ENCODE data around the gene ANKRD9.

The ANKRD9 gene

DNA sequence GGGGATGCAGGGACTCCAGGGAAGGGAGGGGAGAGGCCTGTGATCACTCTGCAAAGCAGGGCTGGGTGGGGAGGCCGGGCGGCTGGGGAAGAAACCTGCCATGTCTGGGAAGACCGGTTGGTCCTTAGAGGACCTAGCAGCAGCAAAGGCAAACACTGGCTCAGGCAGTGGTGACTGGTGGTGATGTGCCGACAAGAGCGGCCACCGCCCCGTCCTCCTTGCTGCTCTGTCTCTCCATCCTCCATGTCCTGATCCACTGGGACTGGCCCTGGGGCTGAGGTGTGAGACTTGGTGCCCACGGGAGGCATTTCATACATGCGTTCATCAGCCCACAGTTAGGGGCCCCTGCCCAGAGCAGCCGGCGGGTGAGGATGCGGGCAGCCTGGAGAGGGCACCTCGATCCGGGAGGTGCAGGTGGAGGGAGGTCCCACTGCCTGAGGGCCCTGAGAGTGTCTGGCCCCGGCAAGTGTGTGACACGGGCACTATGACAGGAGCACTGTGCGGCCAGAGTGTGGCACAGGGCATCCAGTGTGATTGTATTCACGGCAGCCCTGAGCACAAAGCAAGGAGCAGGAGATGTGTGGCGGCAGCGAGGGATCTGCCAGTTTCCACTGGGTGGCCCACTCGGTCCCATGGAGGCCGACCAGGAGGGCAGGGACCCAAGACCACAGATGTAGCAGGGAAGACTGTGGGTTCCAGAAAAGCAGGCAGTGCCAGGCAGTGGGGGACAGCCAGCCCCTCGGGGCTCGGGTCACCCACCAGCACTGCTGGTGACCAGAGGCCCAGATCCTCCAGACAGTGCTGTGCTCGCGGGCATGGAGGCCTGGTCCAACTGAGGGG is 13.9 kb downstream of the ANKRD9 start:
- no peak for DNase-seq (ENCODE audit: low read depth)
- H3K4me3 ChIP-seq (ENCODE audit: low read depth, low read length) = no peak overlapping the region

DNA sequence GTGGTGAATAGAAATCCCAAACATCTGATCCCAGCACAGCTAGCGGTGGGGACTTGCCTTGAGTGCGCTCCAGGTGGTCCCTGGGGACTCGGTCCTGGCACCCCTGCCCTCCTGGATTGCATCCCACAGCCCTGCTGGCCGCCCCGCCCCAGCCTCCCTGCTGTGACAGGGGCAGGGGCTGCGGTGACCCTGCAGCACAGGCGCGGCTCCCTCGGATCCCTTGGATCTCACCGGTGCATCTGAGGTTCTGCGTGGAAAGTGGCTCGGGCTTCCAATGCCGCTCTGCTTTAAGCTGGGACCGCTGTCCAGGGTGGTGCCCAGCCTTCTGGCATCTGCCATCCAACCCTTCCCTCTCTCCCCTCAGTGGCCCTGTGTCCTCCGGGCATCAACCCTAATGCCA is 16.0 kb downstream of the ANKRD9 start:
- TF ChIP-seq, protein P1, sequence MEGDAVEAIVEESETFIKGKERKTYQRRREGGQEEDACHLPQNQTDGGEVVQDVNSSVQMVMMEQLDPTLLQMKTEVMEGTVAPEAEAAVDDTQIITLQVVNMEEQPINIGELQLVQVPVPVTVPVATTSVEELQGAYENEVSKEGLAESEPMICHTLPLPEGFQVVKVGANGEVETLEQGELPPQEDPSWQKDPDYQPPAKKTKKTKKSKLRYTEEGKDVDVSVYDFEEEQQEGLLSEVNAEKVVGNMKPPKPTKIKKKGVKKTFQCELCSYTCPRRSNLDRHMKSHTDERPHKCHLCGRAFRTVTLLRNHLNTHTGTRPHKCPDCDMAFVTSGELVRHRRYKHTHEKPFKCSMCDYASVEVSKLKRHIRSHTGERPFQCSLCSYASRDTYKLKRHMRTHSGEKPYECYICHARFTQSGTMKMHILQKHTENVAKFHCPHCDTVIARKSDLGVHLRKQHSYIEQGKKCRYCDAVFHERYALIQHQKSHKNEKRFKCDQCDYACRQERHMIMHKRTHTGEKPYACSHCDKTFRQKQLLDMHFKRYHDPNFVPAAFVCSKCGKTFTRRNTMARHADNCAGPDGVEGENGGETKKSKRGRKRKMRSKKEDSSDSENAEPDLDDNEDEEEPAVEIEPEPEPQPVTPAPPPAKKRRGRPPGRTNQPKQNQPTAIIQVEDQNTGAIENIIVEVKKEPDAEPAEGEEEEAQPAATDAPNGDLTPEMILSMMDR (IDR thresholded peaks at IDR 0.05; ENCODE audit: control insufficient read depth, extremely low read depth, insufficient read depth) = no peak
- no peak overlapping the region for H3K4me3 ChIP-seq (ENCODE audit: low read depth, low read length)
- no peak for DNase-seq (ENCODE audit: low read depth)

More for the DNA sequence above, 13.9 kb downstream of the ANKRD9 start:
- TF ChIP-seq, protein P1 (IDR thresholded peaks at IDR 0.05; ENCODE audit: control insufficient read depth, extremely low read depth, insufficient read depth) = no peak

DNA sequence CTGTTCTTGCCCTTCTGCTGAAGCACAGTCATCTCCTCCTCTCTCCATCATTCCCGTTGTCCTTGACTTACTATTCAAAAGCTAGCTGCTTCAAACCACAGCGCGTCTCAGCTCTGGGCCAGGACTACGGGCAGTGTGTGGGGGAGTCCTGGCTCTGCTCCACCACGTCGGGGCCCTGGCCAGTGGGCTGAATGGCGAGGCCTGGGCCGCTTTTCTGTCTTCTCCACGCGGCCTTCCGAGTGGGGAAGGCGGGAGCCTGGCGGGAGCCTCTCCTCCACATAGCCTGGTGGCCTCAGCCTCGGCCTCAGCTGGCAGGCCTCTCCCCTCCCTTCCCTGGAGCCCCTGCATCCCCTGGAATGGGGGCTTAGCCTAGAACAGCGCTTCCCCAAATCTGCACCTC is 16.5 kb downstream of the ANKRD9 start:
- TF ChIP-seq, protein P1 (IDR thresholded peaks at IDR 0.05; ENCODE audit: control insufficient read depth, extremely low read depth, insufficient read depth) = no peak
- no peak for DNase-seq (ENCODE audit: low read depth)
- H3K4me3 ChIP-seq (ENCODE audit: low read depth, low read length) = no peak overlapping the region

DNA sequence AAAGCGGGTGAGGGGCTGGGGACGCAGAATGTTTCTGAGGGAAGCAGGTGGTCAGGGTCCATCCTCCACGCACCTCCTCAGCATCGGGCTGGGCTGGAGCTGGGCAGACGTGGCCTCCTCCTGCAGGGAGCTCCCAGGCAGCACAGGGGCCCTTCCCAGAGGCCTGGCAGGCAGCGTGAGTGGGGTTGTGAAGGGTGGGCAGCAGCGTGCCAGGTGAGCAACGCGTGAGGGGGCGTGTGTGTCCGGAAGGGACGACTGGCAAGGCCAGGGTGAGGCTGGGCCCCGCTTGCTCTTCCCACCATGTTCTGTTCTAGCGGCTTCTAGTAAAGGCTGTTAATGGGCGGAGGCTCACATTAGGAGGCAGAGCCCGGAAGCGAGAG is 17.1 kb downstream of the ANKRD9 start:
- H3K4me3 ChIP-seq (ENCODE audit: low read depth, low read length) = no peak overlapping the region
- TF ChIP-seq, protein P1 (IDR thresholded peaks at IDR 0.05; ENCODE audit: control insufficient read depth, extremely low read depth, insufficient read depth) = no peak
- DNase-seq (ENCODE audit: low read depth) = no peak

DNA sequence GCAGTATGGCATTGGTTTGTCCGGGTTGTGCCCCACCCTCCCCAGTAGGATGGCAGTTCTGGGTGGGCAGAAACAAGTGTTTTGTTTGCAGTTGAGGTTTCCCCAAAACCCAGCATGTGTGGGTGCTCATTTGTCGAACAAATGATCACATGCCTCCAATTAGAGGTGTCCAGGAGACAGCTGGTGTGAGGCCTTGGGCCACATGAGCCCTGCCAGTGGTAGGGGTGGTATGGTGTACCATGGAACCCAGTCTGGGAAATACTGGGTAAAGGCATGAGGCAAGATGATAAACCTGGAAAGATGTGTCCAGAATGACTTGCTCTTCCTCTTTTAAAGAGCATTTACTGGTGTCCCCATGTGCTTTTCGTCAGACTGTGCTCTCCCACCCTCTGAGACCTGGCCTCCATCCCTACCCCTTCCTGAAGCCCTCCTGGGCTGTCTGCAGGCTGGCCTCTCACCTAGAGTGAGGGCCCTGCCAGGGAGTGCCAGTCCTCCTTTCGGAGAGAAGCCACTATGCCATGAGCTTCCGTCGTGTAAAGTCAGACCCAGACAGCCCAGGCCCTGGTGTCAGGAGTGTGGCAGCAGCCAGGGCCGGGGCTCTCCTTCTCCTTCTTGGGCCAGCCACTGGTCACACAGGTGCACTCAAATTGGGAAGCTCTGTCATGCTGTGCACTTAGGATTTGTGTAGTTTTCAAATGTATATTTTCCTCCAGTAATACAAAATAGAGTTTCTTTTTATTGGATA is 17.6 kb downstream of the ANKRD9 start:
- no peak for DNase-seq (ENCODE audit: low read depth)
- H3K4me3 ChIP-seq (ENCODE audit: low read depth, low read length) = no peak overlapping the region
- TF ChIP-seq, protein P1 (IDR thresholded peaks at IDR 0.05; ENCODE audit: control insufficient read depth, extremely low read depth, insufficient read depth) = no peak

DNA sequence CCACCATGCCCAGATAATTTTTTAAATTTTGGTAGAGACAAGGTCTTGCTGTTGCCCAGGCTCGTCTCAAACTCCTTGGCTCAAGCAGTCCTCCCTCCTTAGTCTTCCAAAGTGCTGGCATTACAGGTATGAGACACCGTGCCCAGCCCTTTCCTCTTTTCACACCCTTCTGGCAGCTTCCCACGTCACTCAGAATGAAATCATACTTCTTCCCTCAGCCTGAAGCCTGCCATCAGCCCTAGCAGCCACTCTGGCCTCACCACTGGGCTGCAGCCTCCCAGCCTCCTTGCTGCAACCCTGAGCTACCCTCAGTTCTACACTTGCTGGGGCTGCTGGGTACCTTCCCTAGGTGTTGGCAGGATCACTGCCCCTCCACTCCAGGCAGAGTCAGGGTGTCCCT is 18.2 kb downstream of the ANKRD9 start:
- H3K4me3 ChIP-seq (ENCODE audit: low read depth, low read length) = no peak overlapping the region
- no peak for DNase-seq (ENCODE audit: low read depth)
- TF ChIP-seq, protein P1 (IDR thresholded peaks at IDR 0.05; ENCODE audit: control insufficient read depth, extremely low read depth, insufficient read depth) = no peak

All from LNCaP clone FGC (cell line).